HL-60 (cell line): ENCODE data around the gene KCTD16.

Experiments
- CTCF ChIP-seq: IDR thresholded peaks from one replicate; pipeline ENCODE4 v1.5.1; 2011; ENCODE audit warnings: low read length, control low read depth, inconsistent platforms; ENCODE audit not compliant: insufficient read depth
- GABPA ChIP-seq: IDR thresholded peaks from 2 replicates; pipeline ENCODE4 v1.6.1; 2012; ENCODE audit warnings: low read depth
- POLR2AphosphoS5 ChIP-seq: IDR thresholded peaks from 2 replicates; pipeline ENCODE4 v1.6.1; 2012; ENCODE audit warnings: low read depth
- REST ChIP-seq: IDR thresholded peaks from 2 replicates; pipeline ENCODE4 v1.6.1; 2012; ENCODE audit warnings: low read depth; ENCODE audit not compliant: insufficient replicate concordance

- TF ChIP-seq CTCF (no peak), POLR2AphosphoS5 (no peak), REST (no peak), GABPA (no peak)
These were observed 40.4 kb upstream of the KCTD16 start for GRCh38 chr5:144130306-144130705.
